HL-60/S4 treated with retinoic acid at 250 ng/mL for 4 days and 3 days (cell line): Measurements from ENCODE around the gene ESPNL.
"Not testable (repeated sequence)": the region's sequence is repeated elsewhere in the genome, so short reads cannot be mapped to it uniquely, and the experiment has no call there.

Experiments
- in situ Hi-C: fragments of 300-500 bp; cut with MboI; formaldehyde crosslinking; loops from 2 replicates; pipeline ENCODE4 v1.7.0; 2022; ENCODE audit warnings: low sequenced_read_pairs

Gene ESPNL

GRCh38 chr2:238167761-238168160 is 67.6 kb downstream of the ESPNL start:
- in situ Hi-C loops, result no loop called here

GRCh38 chr2:238168196-238169047 is 68.3 kb downstream of the ESPNL start:
- in situ Hi-C loops, result no loop called here

GRCh38 chr2:238169048-238169707 is 69.0 kb downstream of the ESPNL start:
- in situ Hi-C loops, result no loop called here

GRCh38 chr2:238169708-238170251 is 69.6 kb downstream of the ESPNL start:
- in situ Hi-C loops, result no loop called here

- in situ Hi-C loops, result no loop called here
Observed at GRCh38 chr2:238170386-238171071, 70.4 kb downstream of the ESPNL start.

GRCh38 chr2:238171072-238171431 is 70.9 kb downstream of the ESPNL start:
- in situ Hi-C loops, result not testable (repeated sequence)

GRCh38 chr2:238171575-238172187 is 71.5 kb downstream of the ESPNL start:
- in situ Hi-C loops, result no loop called here

- in situ Hi-C loops, result no loop called here
Observed at GRCh38 chr2:238172439-238172838, 72.3 kb downstream of the ESPNL start.

- in situ Hi-C loops, result no loop called here
Observed at GRCh38 chr2:238173692-238174091, 73.6 kb downstream of the ESPNL start.

GRCh38 chr2:238174291-238174690 is 74.2 kb downstream of the ESPNL start:
- in situ Hi-C loops, result no loop called here

- in situ Hi-C loops, result no loop called here
Observed at GRCh38 chr2:238174701-238175100, 74.6 kb downstream of the ESPNL start.

- in situ Hi-C loops, result no loop called here
Observed at GRCh38 chr2:238176613-238177012, 76.5 kb downstream of the ESPNL start.

- in situ Hi-C loops, result no loop called here
Observed at GRCh38 chr2:238180554-238180953, 80.4 kb downstream of the ESPNL start.

- in situ Hi-C loops, result no loop called here
Observed at GRCh38 chr2:238182362-238182761, 82.2 kb downstream of the ESPNL start.
